SK-N-SH (cell line): ENCODE results near the gene VARS1. TPM values are rescaled to one million over a fixed set of nuclear protein-coding genes. Genes with fewer than 3 reads are reported as not detected.

Source experiments
- CTCF ChIA-PET: fragments of 300-600, 350-600 bp; formaldehyde crosslinking; extraction: SDS; loops from one replicate; lab custom pipeline; 2021; lab: Yijun Ruan, JAX
- POLR2A ChIA-PET: fragments of 350-600 bp; sonication (Branson Sonifier 250); formaldehyde crosslinking; extraction: SDS; loops from one replicate; lab custom pipeline; 2020; ENCODE audit warnings: antibody characterized with exemption, inconsistent platforms; lab: Yijun Ruan, JAX
- DNase-seq: peaks from one replicate; pipeline ENCODE4 v3.0.0; 2012
- H2AFZ ChIP-seq: fragments of 200-600 bp; sonication (generic); 2 replicates; pipeline ENCODE4 v1.8.1; 2016; ENCODE audit warnings: antibody characterized with exemption, mild to moderate bottlenecking, low read depth
- H3F3A ChIP-seq: fragments of 200-600 bp; sonication (generic); replicated peaks from 2 replicates; pipeline ENCODE3; 2016; ENCODE audit warnings: antibody characterized with exemption, mild to moderate bottlenecking; ENCODE audit not compliant: insufficient read depth
- H3K27ac ChIP-seq, 2 experiments: fragments of 200-500 bp in 1 of 2; fragments of 200-600 bp in 1 of 2; sonication (Bioruptor generic) in 1 of 2; sonication (generic), shearing (Covaris generic) in 1 of 2; 2 replicates each; pipeline versions ENCODE4 v1.5.1 to v1.6.1; 2014 to 2016; ENCODE audit warnings: low read depth in 2 of 2, inconsistent platforms in 1 of 2, low read length in 1 of 2, mild to moderate bottlenecking in 1 of 2, mixed read lengths in 1 of 2
- H3K27me3 ChIP-seq: fragments of 200-600 bp; sonication (generic), shearing (Covaris generic); 2 replicates; pipeline ENCODE4 v1.6.1; 2016; ENCODE audit warnings: mixed run types; ENCODE audit not compliant: insufficient read depth
- H3K36me3 ChIP-seq, 2 experiments: fragments of 200-500 bp in 1 of 2; fragments of 200-600 bp in 1 of 2; sonication (Bioruptor generic) in 1 of 2; sonication (generic) in 1 of 2; replicated peaks in 1 of 2; 2 replicates each; pipeline versions ENCODE3 to v1.5.1; 2014 to 2016; ENCODE audit warnings: low read length in 1 of 2, mild to moderate bottlenecking in 1 of 2; ENCODE audit not compliant: insufficient read depth in 2 of 2, control insufficient read depth in 1 of 2
- H3K4me1 ChIP-seq, 2 experiments: fragments of 200-500 bp in 1 of 2; fragments of 200-600 bp in 1 of 2; sonication (Bioruptor generic) in 1 of 2; sonication (generic), shearing (Covaris generic) in 1 of 2; 2 replicates each; pipeline versions ENCODE4 v1.5.1 to v1.6.1; 2014 to 2016; ENCODE audit warnings: low read depth in 1 of 2, low read length in 1 of 2, mixed run types in 1 of 2; ENCODE audit not compliant: insufficient read depth in 2 of 2, control insufficient read depth in 1 of 2
- H3K4me2 ChIP-seq: fragments of 200-600 bp; sonication (generic), shearing (Covaris generic); 2 replicates; pipeline ENCODE4 v1.6.1; 2017; ENCODE audit warnings: mixed run types
- H3K4me3 ChIP-seq, 2 experiments: fragments of 200-500 bp in 1 of 2; fragments of 200-600 bp in 1 of 2; sonication (Bioruptor generic) in 1 of 2; sonication (generic), shearing (Covaris generic) in 1 of 2; 2 replicates each; pipeline versions ENCODE4 v1.5.1 to v1.8.1; 2014 to 2016; ENCODE audit warnings: low read depth in 2 of 2, inconsistent platforms in 1 of 2, low read length in 1 of 2, mild to moderate bottlenecking in 1 of 2, mixed read lengths in 1 of 2, moderate library complexity in 1 of 2
- H3K79me2 ChIP-seq: fragments of 200-600 bp; sonication (generic); 2 replicates; pipeline ENCODE4 v1.8.1; 2017; ENCODE audit warnings: mild to moderate bottlenecking; ENCODE audit not compliant: insufficient read depth
- H3K9ac ChIP-seq: fragments of 200-600 bp; sonication (generic); 2 replicates; pipeline ENCODE4 v1.6.1; 2017; ENCODE audit warnings: mixed run types
- H3K9me2 ChIP-seq: fragments of 200-600 bp; sonication (generic); 2 replicates; pipeline ENCODE4 v1.6.1; 2017; ENCODE audit warnings: mixed run types
- H3K9me3 ChIP-seq: fragments of 200-600 bp; sonication (generic); 2 replicates; pipeline ENCODE4 v1.6.1; 2017; ENCODE audit warnings: mixed run types, mild to moderate bottlenecking, moderate library complexity
- H4K20me1 ChIP-seq: fragments of 200-600 bp; sonication (generic); 2 replicates; pipeline ENCODE4 v1.6.1; 2017; ENCODE audit warnings: mild to moderate bottlenecking, mixed run types; ENCODE audit not compliant: insufficient read depth
- CHD2 ChIP-seq: fragments of 150-350 bp; IDR thresholded peaks from 2 replicates; pipeline ENCODE4 v1.6.1; 2018; ENCODE audit warnings: low read length; ENCODE audit not compliant: partially characterized antibody
- CTCF ChIP-seq: fragments of 200-600 bp; sonication (generic); IDR thresholded peaks from 2 replicates; pipeline ENCODE4 v1.6.1; 2017; ENCODE audit warnings: antibody characterized with exemption, mild to moderate bottlenecking, moderate library complexity
- ELF1 ChIP-seq: IDR thresholded peaks from 2 replicates; pipeline ENCODE4 v1.4.0; 2012
- EZH2phosphoT487 ChIP-seq: fragments of 200-600 bp; sonication (generic); IDR thresholded peaks from 2 replicates; pipeline ENCODE4 v1.6.1; 2017; ENCODE audit warnings: low read depth, mixed run types, mild to moderate bottlenecking, antibody characterized with exemption, moderate library complexity, borderline replicate concordance
- FOXJ3 ChIP-seq: sonication (generic); formaldehyde crosslinking; IDR thresholded peaks from 2 replicates; pipeline ENCODE4 v1.5.1; 2020; ENCODE audit warnings: mild to moderate bottlenecking, missing genetic modification reagents
- MXI1 ChIP-seq: IDR thresholded peaks from 2 replicates; pipeline ENCODE4 v1.6.1; 2012; ENCODE audit warnings: mild to moderate bottlenecking, low read depth, low read length, improper control_type of control experiment
- NRF1 ChIP-seq: IDR thresholded peaks from 2 replicates; pipeline ENCODE4 v1.6.1; 2012; ENCODE audit warnings: low read depth, mild to moderate bottlenecking, low read length
- PBX3 ChIP-seq: IDR thresholded peaks from 2 replicates; pipeline ENCODE4; 2012
- RAD21 ChIP-seq: IDR thresholded peaks from 2 replicates; pipeline ENCODE4 v1.6.1; 2012; ENCODE audit warnings: mild to moderate bottlenecking, low read length
- RFX5 ChIP-seq: IDR thresholded peaks from 2 replicates; pipeline ENCODE4 v1.6.1; 2012; ENCODE audit warnings: mild to moderate bottlenecking, improper control_type of control experiment, low read length
- RXRA ChIP-seq: IDR thresholded peaks from 2 replicates; pipeline ENCODE4 v1.4.0; 2012; ENCODE audit warnings: low read depth, mild to moderate bottlenecking, borderline replicate concordance
- SMC3 ChIP-seq: IDR thresholded peaks from 2 replicates; pipeline ENCODE4 v1.6.1; 2012; ENCODE audit warnings: low read depth, low read length, improper control_type of control experiment
- WGBS: methylation state at CpG from one replicate; pipeline ENCODE4 v1.1.6; 2017; ENCODE audit warnings: low lambda C conversion rate; 5-methylcytosine and 5-hydroxymethylcytosine counted together
- polyA plus RNA-seq, 3 experiments: library from polyadenylated mRNA; depleted of rRNA; stranded (reverse); fragments of >200 nt; gene quantifications; 2 replicates each; pipeline ENCODE4 v1.2.3, GENCODE V29; 2012
- TF ChIP-seq, protein P1 (sequence below): fragments of 150-350 bp; IDR thresholded peaks from 2 replicates; pipeline ENCODE4 v1.6.1; 2017; ENCODE audit warnings: antibody characterized with exemption, low read length, low read depth, borderline replicate concordance

Gene VARS1
- polyA plus RNA-seq, 1 of the 3 experiments (the other 2 are of a cell fraction) = 35.1 TPM

DNA sequence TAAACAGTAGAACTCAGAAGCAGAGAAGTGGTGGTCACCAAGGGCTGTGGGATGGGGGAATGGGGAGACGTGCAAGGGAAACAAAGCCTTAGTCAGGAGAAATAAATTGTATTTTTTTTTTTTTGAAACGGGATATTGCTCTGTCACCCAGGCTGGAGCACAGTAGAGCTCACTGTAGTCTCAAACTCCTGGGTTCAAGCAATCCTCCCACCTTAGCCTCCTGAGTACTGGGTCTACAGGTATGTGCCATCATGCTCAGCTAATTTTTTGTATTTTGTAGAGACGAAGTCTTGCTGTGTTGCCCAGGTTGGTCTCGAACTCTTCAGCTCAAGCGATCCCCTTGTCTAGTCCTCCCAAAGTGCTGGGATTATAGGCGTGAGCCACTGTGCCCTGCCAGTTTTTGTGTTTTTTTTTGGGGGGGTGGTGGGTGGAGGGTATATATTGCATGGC is 35.4 kb upstream of the VARS1 start:
- TF ChIP-seq CHD2 = no peak
- TF ChIP-seq RXRA = no peak
- TF ChIP-seq FOXJ3 = no peak
- no peak for TF ChIP-seq NRF1
- TF ChIP-seq RFX5 = no peak
- TF ChIP-seq, protein P1, sequence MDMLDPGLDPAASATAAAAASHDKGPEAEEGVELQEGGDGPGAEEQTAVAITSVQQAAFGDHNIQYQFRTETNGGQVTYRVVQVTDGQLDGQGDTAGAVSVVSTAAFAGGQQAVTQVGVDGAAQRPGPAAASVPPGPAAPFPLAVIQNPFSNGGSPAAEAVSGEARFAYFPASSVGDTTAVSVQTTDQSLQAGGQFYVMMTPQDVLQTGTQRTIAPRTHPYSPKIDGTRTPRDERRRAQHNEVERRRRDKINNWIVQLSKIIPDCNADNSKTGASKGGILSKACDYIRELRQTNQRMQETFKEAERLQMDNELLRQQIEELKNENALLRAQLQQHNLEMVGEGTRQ = no peak
- TF ChIP-seq RAD21 = no peak
- no peak for TF ChIP-seq PBX3
- TF ChIP-seq, all 33 proteins: peak for 0
- peaks cover 41% of the 10 kb centered on the region for H3K79me2 ChIP-seq
- no peak for DNase-seq
- H3K9ac ChIP-seq = peak overlapping the region; percentile 60; the same call in 1 of the 2 replicates
- H3K27ac ChIP-seq = no peak overlapping the region
- ChIA-PET CTCF (interaction anchor here (0.7 to 2.8 kb wide), 14 partner anchors 17 to 284 kb away, joined by 3 to 45 read pairs (median 8); partner anchors contain the start of genes ATP6V1G2, CLIC1, DDAH2 and HSPA1A), POLR2A (interaction anchor here (0.8 to 1.7 kb wide), 4 partner anchors 15 to 112 kb away, joined by 3 to 9 read pairs (median 4); partner anchors contain the start of genes HSPA1A, HSPA1L, LSM2 and NEU1)
- no peaks in the 10 kb centered on the region for H3K9me2 ChIP-seq
- peak overlapping the region; percentile 80 for H3K4me2 ChIP-seq
- no peaks in the 10 kb centered on the region for H3K36me3 ChIP-seq
- peaks cover 1% of the 10 kb centered on the region for H4K20me1 ChIP-seq
- H3K4me3 ChIP-seq = peak overlapping the region; percentile 56 to 71
- no peaks in the 10 kb centered on the region for H3K9me3 ChIP-seq
- H3K4me1 ChIP-seq = peaks cover 7 to 10% of the 10 kb centered on the region in 2 experiments; a peak in 2 of 4 replicates
- H3F3A ChIP-seq = peaks cover 12% of the 10 kb centered on the region
- H2AFZ ChIP-seq = no peak overlapping the region
- no peaks in the 10 kb centered on the region for H3K27me3 ChIP-seq
- 68% methylated on average over 6 of the region's 6 CpGs for WGBS

DNA sequence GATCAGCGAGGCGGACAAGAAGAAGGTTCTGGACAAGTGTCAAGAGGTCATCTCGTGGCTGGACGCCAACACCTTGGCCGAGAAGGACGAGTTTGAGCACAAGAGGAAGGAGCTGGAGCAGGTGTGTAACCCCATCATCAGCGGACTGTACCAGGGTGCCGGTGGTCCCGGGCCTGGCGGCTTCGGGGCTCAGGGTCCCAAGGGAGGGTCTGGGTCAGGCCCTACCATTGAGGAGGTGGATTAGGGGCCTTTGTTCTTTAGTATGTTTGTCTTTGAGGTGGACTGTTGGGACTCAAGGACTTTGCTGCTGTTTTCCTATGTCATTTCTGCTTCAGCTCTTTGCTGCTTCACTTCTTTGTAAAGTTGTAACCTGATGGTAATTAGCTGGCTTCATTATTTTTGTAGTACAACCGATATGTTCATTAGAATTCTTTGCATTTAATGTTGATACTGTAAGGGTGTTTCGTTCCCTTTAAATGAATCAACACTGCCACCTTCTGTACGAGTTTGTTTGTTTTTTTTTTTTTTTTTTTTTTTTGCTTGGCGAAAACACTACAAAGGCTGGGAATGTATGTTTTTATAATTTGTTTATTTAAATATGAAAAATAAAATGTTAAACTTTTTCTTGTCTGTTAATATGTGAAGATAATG is 34.2 kb upstream of the VARS1 start:
- H4K20me1 ChIP-seq = no peaks in the 10 kb centered on the region
- TF ChIP-seq CTCF (peak; percentile 66), SMC3 (peak; percentile 38), MXI1 (0 out of 2 replicates have a peak, but pooled peaks have one; percentile 25), ELF1 (no peak), RAD21 (peak; percentile 85), EZH2phosphoT487 (no peak)
- TF ChIP-seq, all 33 proteins: peak for 4
- H3K9me3 ChIP-seq = no peaks in the 10 kb centered on the region
- POLR2A ChIA-PET = interaction anchor here (0.8 to 1.7 kb wide), 5 partner anchors 14 to 127 kb away, joined by 3 to 9 read pairs (median 3); partner anchors contain the start of genes ABHD16A, HSPA1A, HSPA1L and LSM2
- WGBS = 16% methylated on average over 8 of the region's 15 CpGs
- no peak for DNase-seq
- H3K36me3 ChIP-seq = no peaks in the 10 kb centered on the region
- H3F3A ChIP-seq = peaks cover 5% of the 10 kb centered on the region
- H3K27ac ChIP-seq = peak overlapping the region in 1 of 2 experiments; percentile 69; a peak in 2 of 4 replicates
- H3K4me1 ChIP-seq = peaks cover 7 to 10% of the 10 kb centered on the region in 2 experiments; a peak in 2 of 4 replicates
- peak overlapping the region; percentile 80 for H3K4me2 ChIP-seq
- no peaks in the 10 kb centered on the region for H3K9me2 ChIP-seq
- peak overlapping the region; percentile 60; the same call in 1 of the 2 replicates for H3K9ac ChIP-seq
- no peak overlapping the region for H2AFZ ChIP-seq
- H3K79me2 ChIP-seq = peaks cover 30% of the 10 kb centered on the region
- no peaks in the 10 kb centered on the region for H3K27me3 ChIP-seq
- CTCF ChIA-PET = interaction anchor here (0.6 to 2.8 kb wide), 32 partner anchors 9 to 283 kb away, joined by 3 to 45 read pairs (median 5); partner anchors contain the start of genes ATP6V1G2, CLIC1, DDAH2 and HSPA1A
- H3K4me3 ChIP-seq = peak overlapping the region; percentile 56 to 71
